DMS 273 treated with DMSO at 0.1 percent for 48 hours (cell line): ENCODE measurements around the gene HSPA4.
"Not testable (repeated sequence)": the region's sequence is repeated elsewhere in the genome, so short reads cannot be mapped to it uniquely, and the experiment has no call there.

ENCODE experiments used
- DNase-seq: peaks from one replicate; lab custom pipeline; 2025; lab: John Stamatoyannopoulos, UW

Gene HSPA4

GRCh38 chr5:133050521-133050920 lies 1.3 kb upstream of the HSPA4 start:
- no peak for DNase-seq

DNA sequence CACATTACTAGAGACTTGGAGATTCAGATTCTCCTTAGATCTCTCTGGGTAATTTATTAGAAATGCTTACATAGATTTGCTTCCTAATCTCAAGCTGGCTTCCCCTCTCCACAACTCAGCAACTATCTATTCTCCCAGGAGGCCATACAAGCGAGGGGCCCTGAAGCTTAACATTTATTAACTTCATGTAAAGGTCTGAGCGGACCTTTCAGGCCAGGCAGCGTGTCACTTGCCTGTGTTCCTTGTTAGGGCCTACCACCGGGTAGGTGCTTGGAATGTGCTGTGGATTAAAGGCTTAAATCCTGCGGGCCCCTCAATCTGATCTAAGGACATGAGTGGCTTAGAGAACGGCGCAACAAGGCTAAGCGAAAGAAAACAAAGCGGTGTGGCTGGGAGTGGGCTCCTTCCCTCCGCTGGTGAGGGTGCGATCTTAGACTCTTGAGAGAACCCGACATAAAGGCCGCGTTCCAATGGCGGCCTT lies 712 bp upstream of the HSPA4 start:
- DNase-seq = no peak

DNA sequence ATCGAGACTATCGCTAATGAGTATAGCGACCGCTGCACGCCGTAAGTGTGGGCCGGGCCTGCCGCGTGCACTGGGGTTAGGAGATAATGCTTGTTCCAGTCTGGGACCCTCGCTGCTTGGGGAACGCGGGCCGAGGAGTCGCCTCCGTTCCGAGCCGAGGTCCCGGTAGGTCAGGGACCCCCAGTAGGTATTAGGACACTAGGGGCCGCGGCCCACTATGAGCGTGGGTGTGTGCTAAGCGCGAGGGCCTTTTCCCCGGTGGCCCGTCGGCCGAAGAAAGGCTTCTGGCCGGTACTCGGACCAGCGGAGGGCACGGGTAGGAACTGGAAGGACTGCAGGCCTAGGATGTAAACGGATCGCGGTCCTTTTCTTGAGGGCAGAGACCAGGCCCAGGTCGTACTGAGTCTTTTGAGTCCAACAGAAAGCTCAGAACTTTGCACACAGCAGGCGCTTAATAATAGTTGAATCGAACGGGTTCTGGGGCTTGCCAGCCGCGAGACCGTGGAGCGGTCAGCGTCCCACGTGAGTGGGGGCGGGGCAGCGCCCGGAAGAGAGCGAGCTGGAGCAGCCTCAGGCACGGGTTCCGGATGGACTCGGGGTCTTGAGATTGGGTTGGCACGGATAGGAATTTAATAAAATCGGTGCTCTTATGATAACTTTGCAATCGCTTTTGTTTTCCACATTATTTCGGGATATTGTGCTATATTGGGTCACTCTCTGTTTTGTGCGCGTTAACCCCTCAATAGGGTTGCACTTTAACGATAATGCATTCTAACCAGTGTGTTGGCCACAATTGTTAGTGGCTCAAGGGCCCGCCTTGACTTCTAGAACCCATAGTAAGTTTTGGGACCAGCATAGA lies 733 bp downstream of the HSPA4 start:
- no peak for DNase-seq

- DNase-seq = no peak
Measured at GRCh38 chr5:133053448-133053847, 1.6 kb downstream of the HSPA4 start.

DNA sequence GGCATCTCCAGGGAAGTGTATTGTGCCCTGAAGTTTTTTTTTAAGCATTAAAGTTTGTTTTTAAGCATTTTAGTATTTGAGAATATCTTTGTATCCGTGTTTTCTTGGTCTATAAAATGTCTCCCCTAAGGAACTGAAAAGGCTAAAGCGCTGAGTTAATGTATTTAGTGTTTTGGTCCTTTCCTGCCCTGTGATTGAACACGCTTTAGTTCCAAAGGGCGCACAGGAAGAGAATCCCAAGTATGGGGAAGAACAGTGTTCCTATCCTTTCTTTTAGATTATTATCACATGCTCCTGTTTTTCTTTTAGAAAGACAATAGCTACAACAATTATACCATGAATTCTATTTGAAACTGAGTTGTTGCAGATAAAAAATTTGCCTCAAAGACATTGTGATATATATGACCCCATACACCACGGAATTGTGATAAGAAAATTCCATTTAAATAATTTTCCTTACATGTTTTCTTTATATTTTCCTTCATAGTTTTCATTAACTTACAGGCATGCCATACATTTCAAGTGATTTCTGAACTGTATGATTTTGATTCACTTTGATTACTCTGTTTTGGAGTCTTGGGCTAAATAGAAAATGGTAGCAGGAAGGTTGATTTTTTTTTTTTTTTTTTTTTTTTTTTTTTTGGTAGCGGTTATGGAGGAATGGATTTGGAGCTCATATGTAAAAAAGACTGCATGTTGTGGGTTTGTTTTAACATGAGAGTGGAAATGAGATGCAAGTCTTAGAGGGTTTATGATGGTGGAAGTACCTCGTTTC lies 3.1 kb downstream of the HSPA4 start:
- DNase-seq = no peak

DNA sequence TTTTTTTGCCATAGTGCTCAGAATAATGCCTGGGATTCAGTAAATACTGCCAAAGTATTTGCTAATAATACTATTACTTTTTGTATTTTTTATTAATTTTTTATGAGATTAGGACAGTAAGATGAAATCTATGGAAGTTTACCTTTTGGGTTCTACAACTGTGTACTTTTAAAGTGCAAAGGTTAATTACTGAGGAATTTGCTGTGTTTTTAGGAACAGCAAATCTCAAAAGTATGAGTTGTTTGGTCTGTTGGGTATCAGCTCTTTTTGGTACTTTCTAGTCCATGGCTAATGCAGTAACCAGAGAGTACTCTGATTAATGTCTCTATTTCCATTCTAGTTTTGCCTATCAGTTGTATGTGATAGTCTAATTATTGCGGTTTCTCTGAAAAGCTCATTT lies 5.1 kb downstream of the HSPA4 start:
- DNase-seq = no peak

DNA sequence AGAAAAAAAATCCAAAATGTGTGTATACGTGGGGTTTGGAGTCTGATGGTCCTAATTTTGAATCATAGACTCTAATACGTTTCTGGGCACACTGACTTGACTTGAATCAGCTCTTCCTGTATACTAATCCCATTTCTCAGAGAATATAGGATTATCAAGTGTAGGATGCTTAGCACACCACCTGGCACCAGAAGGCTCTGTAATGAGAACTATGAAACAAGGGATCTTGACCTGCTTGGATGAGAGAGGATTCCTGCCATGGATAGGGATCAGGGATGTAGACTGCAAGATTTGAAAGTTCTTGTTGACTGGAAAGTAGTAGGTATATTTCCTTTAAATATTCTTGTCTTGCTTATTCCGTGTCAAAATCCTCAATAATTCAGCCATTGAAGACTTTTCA lies 7.8 kb downstream of the HSPA4 start:
- DNase-seq = no peak

DNA sequence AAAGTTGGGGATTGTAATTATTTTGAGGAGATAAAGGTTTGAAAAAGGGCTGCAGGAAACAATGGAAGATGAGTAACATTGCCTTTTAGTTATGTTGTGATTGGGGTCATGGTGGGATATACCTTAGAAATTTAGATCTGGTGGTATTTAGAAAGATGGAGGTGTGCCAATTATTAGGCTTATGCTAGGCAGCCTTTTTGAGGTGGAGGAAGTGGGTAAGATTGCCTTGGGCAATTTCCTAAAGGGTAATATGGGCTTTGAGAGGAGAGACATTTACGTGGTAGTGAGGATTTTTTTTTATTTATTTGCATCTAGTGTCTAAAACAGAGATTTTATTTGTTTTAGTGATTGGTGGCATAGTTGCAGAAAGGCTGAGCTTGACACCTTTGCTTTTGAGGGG lies 10.5 kb downstream of the HSPA4 start:
- no peak for DNase-seq

DNA sequence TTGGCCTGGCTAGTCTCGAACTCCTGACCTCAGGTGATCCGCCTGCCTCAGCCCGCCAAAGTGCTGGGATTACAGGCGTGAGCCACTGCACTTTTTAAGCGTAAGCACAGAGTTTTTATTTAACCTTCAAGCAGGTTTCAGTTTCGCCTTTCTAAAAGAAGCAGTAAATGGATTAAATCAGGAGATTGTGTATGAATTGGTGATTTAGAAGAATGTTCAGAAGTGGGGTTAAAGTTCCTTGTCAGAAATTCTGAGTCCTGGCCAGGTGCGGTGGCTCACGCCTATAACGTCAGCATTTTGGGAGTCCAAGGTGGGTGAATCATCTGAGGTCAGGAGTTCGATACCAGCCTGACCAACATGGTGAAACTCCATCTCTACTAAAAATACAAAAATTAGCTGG lies 12.2 kb downstream of the HSPA4 start:
- no peak for DNase-seq

DNA sequence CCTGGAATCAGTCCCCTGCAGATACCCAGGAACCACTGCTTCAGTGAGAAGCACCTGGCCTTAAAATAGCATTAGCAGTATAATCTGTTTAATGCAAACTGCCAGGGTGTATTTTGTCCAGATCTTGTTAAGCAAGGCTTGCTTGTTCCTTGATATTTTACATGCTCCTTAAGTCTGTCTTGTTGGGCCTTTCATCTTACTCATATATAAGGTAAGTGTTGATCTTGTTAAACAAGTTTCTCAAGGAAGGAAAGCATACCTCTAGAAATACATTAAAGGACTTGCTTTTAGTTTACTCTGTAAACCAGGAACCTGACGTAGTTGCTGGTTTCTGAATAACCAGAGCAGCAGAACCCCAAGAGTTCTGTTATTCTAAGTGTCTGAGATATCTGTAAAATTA lies 13.7 kb downstream of the HSPA4 start:
- no peak for DNase-seq

DNA sequence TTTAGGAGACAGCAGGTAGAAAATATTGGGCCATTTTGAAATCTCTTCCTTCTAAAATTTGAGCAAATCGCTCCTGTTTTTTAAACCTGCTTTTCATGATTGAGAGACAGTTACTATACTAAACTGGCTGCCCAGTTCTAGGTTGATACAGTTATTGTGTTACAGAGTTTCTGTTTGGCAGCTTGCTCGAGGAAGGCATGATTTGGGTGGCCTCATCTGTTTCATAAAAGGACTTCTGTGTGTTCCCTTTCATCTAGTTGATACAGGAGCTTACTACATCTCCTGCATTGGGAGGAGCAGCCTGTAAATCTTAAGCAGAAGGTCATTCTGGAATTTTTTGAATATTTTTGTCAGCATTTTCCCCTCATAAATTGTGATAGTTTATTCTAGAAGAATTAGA lies 14.2 kb downstream of the HSPA4 start:
- no peak for DNase-seq

- no peak for DNase-seq
Measured at GRCh38 chr5:133072021-133072420, 20.2 kb downstream of the HSPA4 start.

DNA sequence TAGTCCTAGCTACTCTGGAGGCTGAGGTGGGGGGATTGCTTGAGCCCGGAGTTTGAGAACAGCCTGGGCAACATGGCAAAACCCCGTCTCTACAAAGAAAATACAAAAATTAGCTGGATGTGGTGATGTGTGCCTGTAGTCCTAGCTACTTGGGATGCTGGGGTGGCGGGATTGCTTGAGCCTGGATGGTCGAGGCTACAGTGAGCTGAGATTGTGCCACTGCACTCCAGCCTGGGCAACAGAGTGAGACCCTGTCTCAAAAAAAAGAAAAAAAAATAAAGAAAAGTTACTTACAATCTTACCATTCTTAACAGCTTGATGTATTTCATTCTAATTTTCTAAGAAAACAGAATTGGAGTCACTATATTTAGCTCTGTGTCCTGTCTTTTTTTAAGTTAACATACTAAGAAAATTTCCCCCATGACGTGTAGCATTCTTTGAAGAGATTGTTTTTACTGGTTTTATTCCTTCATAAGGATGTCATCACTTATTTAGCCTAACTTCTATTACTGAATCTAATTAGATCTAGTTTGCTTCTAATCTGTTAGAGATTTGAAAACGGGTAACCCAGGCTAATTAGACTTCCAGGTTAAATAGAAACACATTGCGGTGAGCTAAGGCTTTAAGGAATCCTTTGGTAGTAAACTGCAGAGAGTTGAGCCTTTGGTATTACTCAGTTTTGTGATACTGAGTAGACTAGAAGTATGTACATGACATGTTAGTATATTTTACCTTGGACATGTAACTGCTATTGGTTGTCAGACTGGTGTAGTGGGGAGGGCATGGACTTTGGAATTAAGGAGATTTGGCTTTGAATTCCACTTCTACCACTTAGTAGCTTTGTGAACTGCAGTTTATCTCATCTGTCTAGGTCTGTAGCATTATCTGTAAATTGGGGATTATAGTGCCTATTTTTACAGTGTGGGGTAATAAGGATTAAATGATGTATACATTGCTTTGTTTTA lies 24.0 kb downstream of the HSPA4 start:
- no peak for DNase-seq

- no peak for DNase-seq
Measured at GRCh38 chr5:133079048-133079447, 27.2 kb downstream of the HSPA4 start.

DNA sequence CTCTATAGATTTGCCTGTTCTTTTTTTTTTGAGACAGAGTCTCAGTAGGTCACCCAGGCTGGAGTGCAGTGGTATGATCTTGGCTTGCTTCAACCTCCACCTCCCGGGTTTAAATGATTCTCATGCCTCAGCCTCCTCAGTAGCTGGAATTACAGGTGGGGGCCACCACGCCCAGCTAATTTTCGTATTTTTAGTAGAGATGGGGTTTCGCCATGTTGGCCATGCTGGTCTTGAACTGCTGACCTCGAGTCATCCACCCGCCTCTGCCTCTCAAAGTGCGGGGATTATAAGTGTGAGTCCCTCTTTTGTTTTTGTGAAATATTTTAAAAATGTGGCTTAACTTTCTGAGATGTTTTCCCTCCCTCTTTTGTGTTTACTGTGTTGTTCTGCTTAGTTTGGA lies 29.2 kb downstream of the HSPA4 start:
- no peak for DNase-seq

DNA sequence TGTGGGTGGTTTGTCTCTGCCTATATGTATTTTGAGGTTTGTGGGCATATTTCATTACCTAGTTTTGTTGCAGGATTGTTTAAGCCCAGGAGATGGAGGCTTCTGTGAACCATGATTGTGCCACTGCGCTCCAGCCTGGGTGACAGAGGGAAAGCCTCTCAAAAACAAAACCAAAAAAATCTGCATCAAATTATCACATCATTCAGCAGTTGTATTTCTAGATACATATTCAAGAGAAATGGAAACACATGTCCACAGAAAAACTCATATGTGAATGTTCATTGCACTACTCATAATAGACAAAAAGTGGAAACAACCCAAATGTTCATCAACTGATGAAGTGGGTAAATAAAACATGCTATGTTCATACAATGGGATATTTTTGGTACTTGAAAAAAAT lies 29.9 kb downstream of the HSPA4 start:
- no peak for DNase-seq

- no peak for DNase-seq
Measured at GRCh38 chr5:133082128-133082527, 30.3 kb downstream of the HSPA4 start.

DNA sequence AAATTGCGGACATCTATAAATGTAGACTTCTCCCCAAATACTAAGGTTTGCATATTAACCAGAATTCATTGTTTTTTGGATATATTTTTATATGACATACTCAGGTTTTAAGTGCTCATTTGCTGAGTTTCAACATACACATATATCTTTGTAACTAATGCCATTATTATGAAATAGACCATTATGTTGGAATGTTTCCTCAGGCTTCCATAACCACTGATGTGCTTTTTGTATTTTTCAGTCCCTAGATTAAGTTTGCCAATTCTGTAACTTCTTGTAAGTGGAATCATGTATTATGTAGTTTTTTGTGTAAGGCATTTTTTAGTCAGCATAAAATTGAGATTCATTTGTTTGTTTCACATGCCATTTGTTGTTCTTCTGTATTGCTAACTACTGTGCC lies 32.1 kb downstream of the HSPA4 start:
- DNase-seq = no peak

DNA sequence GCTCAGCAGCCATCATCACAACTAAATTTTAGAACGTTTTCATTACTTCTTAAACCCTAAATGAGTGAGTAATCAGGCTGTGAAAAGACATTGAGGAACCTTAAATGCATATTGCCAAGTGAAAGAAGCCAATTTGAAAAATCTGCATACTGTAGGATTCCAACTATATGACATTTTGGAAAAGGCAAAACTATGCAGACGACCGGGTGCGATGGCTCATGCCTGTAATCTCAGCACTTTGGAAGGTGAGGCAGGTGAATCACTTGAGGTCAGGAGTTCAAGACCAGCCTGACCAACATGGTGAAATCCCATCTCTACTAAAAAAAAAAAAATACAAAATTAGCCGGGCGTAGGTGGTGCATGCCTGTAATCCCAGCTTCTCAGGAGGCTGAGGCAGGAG lies 33.4 kb downstream of the HSPA4 start:
- DNase-seq = not testable (repeated sequence)

- DNase-seq = no peak
Measured at GRCh38 chr5:133086366-133086875, 34.6 kb downstream of the HSPA4 start.

DNA sequence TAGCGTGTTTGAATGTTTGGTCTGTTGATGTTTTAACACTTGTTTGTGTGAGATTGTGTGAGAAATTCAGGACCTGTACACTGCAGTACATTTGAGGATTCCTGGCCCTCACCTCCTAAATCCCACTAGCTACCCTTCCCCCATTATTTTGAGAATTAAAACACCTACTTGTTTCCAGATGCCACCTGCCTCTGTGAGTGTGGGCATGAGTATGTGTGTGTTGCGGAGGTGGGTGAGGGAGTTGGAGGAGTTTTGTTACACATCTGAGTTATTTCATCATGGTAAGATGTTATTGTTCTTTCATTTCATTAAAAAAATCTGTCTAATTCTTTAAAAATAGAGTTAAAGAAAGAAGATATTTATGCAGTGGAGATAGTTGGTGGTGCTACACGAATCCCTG lies 36.3 kb downstream of the HSPA4 start:
- DNase-seq = no peak

DNA sequence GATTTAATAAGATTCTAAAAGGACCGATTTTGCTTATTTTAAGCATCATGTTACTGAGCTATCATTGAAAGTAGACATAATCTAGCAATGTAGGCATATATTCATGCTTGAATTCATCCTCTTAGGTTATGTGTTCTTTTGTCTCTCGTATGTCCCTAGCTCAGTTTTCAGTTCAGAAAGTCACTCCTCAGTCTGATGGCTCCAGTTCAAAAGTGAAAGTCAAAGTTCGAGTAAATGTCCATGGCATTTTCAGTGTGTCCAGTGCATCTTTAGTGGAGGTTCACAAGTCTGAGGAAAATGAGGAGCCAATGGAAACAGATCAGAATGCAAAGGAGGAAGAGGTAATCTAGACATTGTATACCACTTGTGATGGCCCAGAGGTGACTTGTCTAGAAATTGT lies 39.2 kb downstream of the HSPA4 start:
- DNase-seq = no peak
